Stimulated activated CD4-positive, alpha-beta T cell treated with anti-CD3 and anti-CD28 coated beads, Interleukin-12 subunit alpha, Interleukin-12 subunit beta, amount 100 ng/mL, for 48 hours (primary cell): ENCODE data around the gene RIN1.
"Not testable (repeated sequence)": the region's sequence is repeated elsewhere in the genome, so short reads cannot be mapped to it uniquely, and the experiment has no call there.

Source experiments
- DNase-seq, 3 donors: peaks; one replicate each; pipeline ENCODE4 v3.0.0-alpha.2; 2020; ENCODE audit warnings: low read depth in 2 of 3, low spot score in 1 of 3

Gene RIN1

DNA sequence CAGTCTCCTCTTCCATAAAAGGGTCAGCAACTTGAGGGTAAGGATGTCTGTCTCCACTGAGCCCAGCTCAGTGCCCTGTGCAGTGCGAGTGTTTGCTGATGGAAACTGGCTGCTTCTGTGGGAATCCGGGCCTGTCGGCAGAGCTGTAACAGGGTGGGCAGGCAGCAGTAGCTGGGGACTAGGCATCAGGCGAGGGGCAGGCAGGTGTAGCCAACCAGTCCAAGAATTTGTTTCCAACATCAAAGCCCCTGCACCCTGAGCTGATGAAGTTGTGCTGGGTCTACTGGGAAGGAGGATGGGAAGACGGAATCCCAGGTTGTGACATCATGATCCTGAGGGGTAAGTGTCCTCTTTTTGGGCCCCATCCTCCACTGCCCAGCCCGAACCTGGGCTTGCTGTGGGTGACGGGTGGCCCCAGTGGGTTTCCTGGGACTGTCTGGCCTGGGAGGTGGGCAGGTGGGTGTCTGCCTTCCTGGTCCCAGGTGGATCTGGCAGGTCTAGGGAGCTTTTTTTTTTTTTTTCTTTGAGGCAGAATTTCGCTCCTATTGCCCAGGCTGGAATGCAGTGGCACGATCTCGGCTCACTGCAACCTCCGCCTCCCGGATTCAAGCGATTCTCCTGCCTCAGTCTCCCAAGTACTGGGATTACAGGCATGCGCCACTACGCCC is 24.3 kb upstream of the RIN1 start:
- no peak for DNase-seq

GRCh38 chr11:66359662-66360087 is 23.4 kb upstream of the RIN1 start:
- DNase-seq = no peak

GRCh38 chr11:66350560-66351235 is 14.5 kb upstream of the RIN1 start:
- DNase-seq = not testable (repeated sequence)

DNA sequence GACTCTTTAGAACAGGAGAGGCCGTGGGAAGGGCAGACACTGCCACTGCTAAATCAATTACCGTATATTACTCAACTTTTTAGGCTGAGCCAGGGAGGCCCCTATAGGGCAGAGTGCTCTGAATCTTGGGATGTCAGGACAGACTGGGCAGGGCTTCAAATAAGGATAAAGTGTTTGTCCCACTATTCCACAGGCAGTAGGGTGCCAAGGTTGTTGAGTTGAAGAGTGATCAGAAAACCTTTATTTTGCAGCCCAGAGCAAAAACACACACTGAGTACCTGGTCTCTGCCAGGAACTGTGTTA is 12.8 kb upstream of the RIN1 start:
- no peak for DNase-seq

DNA sequence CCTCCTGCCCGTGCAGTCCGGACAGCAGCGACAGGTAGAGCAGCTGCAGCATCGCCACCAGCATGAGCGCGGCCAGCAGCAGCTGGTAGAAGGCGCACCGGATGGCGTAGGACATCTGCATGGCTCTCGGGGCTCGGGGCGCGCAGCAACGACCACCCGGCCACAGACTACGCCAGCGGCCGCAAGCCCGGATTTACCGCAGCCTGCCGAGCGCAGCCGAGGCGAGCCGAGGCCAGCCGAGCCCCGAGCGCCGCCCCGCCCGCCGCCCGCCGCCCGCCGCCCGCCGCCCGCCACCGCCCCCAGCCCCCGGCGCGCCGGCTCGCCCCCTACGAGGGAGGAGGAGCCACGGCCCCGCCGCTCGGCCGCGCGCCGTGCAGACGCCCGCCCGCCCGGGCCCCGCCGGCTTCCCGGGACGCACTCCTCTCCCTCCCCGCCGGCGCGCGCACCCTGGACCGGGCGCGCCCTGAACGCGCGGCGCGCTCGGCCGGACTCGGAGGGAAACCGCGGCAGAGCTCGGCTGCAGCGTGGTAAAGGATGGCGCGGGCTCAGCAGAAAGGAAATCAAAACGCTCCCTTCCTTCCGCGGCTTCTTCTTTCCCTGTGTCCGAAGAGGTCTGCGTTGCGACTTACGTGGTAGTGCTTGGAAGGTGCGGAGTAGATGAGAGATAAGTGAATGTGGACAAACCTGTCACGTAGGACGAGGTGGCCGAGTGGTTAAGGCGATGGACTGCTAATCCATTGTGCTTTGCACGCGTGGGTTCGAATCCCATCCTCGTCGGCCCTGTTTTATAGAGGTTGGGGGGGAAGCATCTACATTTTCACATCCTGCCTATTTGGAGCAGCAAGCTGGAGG is 11.4 kb upstream of the RIN1 start, which contains the start of gene B4GAT1:
Gene B4GAT1 (minus strand): TSS at position 205 of the 852 bp plus-strand sequence. CDS start 84 bp downstream, at position 121.
- peak; percentile 82 to 90 (median 89) for DNase-seq

DNA sequence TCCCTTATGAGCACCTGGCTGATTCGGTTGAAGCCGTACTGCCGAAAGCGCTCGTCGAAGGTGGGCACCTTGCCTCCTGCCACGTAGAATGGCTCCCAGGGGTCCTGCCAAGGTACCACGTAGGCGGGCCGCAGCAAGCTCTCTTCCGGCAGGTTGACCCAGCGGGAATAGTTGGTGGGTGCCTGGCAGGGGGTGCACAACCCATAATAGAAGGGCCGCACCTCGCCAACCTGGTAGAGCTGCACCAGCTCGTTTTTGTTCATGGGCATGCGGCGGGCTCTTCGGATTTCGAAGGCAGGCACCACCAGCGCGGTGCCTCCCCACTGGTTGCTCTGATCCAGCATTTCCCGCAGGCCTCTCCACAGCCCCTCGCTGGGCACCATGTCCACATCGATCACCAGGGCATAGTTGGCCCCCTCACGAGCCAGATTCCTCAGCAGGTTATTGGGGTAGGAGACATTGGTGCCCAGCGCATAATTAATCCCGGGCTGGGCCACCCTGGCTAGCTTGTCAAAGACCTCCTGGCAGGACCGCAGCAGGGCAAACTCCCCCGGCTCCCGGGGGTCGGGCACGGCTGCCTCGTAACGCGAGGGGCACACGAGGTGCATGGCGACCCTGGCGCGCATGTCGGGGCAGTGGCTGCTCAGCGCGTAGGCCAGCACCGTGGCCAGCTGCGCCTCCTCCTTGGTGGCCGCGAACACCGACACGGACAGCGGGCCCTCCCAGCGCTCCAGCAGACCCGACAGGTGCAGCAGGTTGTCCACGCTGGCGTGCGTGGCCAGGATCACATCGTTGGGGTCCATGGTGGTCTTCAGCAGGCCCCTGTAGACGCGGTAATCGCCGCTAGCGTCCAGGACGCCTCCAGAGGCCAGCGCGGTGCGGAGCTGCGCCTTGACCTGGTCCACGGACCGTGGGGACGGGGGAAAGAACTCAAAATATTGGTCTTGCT is 10.5 kb upstream of the RIN1 start:
- no peak for DNase-seq

GRCh38 chr11:66345316-66345649 is 9.0 kb upstream of the RIN1 start:
- DNase-seq = no peak

- peak; percentile 92 to 95 (median 94) for DNase-seq
These were observed 8.5 kb upstream of the RIN1 start, which contains the start of gene BRMS1 for GRCh38 chr11:66344550-66345315. BRMS1 (minus strand) TSS chr11:66345104; CDS start chr11:66342234, 2,870 bp downstream.

- DNase-seq = no peak
These were observed 6.9 kb upstream of the RIN1 start for GRCh38 chr11:66343176-66343575.

DNA sequence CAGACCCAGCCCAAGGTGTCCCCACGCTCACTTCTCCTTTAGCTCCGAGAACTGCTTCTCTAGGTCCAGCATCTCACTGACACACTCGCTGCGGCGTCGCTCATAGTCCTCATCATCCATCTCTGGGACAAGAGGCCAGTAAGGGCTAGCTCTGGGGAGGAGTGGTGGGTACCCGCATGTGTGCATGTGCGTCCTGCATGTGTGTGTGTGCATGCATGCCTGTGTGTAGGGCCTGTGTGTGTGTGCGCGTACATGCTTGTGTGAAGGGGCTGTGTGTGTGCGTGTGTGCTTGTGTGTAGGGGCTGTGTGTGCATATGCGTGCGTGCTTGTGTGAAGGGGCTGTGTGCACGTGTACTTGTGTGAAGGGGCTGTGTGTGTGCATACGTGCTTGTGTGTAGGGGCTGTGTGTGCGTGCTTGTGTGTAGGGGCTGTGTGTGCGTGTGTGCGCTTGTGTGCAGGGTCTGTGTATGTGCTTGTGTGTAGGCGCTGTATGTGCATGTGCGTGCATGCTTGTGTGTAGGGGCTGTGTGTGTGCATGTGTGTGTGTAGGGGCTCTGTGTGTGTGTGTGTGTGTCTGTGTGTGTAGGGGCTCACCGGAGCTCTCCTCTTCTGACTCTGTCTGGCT is 5.4 kb upstream of the RIN1 start:
- DNase-seq = no peak

DNA sequence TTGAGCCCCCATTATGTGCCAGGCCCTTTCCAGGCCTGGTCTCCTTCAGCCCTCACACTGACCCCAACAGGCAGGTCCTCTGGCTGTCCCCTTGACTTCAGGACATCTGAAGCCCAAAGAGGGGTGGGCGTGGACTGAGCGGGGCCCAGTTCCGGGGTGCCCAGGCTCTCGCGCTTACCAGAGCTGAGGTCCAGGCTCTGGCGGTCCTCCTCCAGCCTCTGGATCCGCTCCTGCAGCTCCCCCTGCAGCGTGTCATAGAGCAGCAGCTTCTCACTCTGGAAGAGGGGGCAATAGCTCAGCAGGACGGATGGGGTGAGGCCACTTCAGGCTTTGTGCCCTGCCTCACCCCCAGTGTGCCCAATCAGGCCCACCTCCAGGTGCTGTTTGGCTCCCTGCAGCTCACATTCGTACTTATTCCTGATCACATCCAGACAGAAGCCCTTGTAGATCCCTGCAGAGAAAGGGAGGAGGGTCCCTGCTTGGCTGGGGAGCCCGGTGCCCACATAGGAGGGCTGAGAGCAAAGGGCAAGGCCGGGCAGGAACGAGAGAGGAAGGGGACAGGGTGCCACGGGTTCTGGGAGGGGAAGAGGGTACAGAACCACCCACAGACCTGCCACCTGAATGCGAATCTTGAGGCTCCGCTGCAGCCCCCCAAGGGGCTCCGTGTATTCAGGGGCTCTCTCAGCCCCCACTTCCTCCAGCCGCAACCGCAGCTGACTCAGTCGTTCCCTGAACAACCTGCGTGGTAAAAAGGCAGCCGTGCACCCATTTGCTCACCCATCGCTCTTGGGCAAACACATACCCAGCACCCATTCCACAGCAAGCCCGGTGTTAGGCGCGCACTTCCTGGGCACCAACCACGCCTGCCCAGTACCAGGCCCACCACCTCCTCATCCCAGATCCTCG is 4.6 kb upstream of the RIN1 start:
- DNase-seq = no peak

DNA sequence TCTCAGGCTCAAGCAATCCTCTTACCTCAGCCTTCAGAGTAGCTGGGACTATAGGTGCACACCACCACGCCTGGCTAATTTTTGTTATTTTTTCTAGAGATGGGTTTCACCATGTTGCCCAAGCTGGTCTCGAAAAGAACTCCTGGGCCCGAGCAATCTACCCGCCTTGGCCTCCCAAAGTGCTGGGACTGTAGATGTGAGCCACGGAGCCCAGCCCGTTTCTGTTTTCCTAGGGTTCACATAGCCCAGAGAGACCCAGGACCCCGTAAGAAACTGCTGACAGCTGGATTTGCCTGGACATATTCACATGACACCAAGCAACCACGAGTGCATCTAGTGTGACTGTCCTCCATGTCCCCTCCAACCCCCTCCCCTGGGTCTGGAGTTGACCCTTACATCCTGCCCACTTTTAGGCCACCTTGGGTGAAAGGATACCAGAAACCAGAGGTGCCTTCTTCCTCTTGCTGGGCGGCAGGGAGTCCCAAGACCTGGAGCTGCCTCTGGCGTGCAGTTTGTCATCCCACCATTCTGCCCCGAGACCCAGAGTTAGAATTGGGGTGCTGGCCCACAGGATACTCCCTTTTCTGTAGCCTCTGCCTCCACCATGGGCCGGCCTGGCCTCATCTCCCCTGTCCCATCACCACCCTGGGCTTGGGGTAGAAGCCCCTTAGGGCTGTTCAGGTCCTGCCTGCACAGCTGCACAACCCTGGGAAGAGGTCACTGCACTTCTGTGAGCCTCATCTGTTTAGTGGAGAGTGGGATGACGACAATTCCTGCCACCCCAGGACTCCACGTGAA is 3.7 kb upstream of the RIN1 start:
- no peak for DNase-seq

GRCh38 chr11:66339162-66339675 is 3.0 kb upstream of the RIN1 start:
- DNase-seq = no peak

DNA sequence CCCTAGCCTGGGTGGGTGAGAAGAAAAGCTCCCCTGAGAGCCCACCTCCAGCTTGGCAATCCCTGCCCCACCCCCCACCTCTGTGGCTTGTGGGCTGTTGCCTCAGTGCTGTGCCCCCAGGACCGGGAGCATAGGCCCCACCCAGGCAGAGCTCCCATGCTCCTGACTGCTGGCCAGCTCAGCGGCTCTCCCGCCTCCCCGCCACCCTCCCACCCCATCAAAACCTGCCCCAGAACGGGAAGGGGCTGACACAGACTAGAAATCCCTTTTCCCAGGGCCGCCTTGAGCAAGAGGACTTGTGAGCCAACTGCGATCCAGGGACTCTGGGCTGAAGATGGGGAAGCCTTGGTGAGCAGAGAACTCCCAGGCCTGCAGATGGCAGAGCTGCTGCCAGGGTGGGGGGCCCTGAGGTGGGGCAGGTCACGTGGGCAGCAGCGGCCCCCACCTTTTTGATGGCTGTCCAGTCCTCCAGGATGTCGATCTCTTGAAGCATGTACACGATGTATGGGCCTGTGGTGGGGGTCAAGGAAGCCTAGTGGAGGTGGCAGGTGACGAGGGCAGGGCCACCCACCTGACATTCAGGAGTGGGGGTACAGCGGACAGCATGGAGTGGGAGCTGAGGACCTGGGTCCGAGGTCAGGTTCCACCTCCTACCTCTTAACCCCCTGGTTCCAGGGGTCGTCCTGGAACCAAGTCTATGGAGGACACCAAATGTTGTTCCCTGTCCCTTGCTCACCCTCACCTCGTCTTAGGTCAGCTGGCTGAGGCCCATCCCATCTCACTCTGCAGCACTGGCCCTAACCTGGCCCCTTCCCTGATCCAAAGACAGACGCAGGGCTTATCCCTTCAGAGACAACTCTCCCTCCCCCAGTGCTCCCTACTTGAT is 2.3 kb upstream of the RIN1 start:
- no peak for DNase-seq

- DNase-seq = no peak
These were observed 1.1 kb upstream of the RIN1 start for GRCh38 chr11:66337103-66337899.
